Mesendoderm (in vitro differentiated cells): ENCODE results near the gene DCUN1D2.
"Not testable (repeated sequence)": the region's sequence is repeated elsewhere in the genome, so short reads cannot be mapped to it uniquely, and the experiment has no call there.

Source experiments
- DNase-seq: peaks from one replicate; pipeline ENCODE4 v3.0.0; 2013
- H2AK5ac ChIP-seq: 2 replicates; pipeline ENCODE4 v1.6.1; 2013; ENCODE audit warnings: low read length, inconsistent platforms
- H2BK120ac ChIP-seq: 2 replicates; pipeline ENCODE4 v1.6.1; 2013; ENCODE audit warnings: low read depth, mild to moderate bottlenecking, low read length, moderate library complexity, mixed read lengths
- H2BK15ac ChIP-seq: replicated peaks from 2 replicates; pipeline ENCODE4 v1.6.1; 2013; ENCODE audit warnings: low read depth, mild to moderate bottlenecking, moderate library complexity
- H2BK5ac ChIP-seq: 2 replicates; pipeline ENCODE4 v1.6.1; 2013; ENCODE audit warnings: low read length, inconsistent platforms
- H3K18ac ChIP-seq: 2 replicates; pipeline ENCODE4 v1.6.1; 2013; ENCODE audit warnings: mild to moderate bottlenecking, low read length, mixed read lengths
- H3K23ac ChIP-seq: one replicate; pipeline ENCODE4 v1.6.1; 2013; ENCODE audit warnings: low read length
- H3K27ac ChIP-seq: 2 replicates; pipeline ENCODE4 v1.5.1; 2013; ENCODE audit warnings: low read depth, mild to moderate bottlenecking, inconsistent platforms, low read length, moderate library complexity
- H3K27me3 ChIP-seq: 2 replicates; pipeline ENCODE4 v1.6.1; 2013; ENCODE audit warnings: low read length, control low read depth, mild to moderate bottlenecking, inconsistent platforms; ENCODE audit not compliant: insufficient read depth, poor library complexity
- H3K36me3 ChIP-seq: 2 replicates; pipeline ENCODE4 v1.6.1; 2013; ENCODE audit warnings: low read length, inconsistent platforms; ENCODE audit not compliant: control insufficient read depth, insufficient read depth
- H3K4ac ChIP-seq: one replicate; pipeline ENCODE4 v1.6.1; 2013; ENCODE audit warnings: low read depth, mild to moderate bottlenecking, low read length, moderate library complexity
- H3K4me1 ChIP-seq: 2 replicates; pipeline ENCODE4 v1.6.1; 2013; ENCODE audit warnings: low read depth, low read length, inconsistent platforms; ENCODE audit not compliant: control insufficient read depth
- H3K4me2 ChIP-seq: 2 replicates; pipeline ENCODE4 v1.6.1; 2013; ENCODE audit warnings: low read length
- H3K4me3 ChIP-seq: 2 replicates; pipeline ENCODE4 v1.5.1; 2013; ENCODE audit warnings: mild to moderate bottlenecking, low read length
- H3K56ac ChIP-seq: one replicate; pipeline ENCODE4 v1.6.1; 2013; ENCODE audit warnings: low read length
- H3K79me1 ChIP-seq: 2 replicates; pipeline ENCODE4 v1.6.1; 2013; ENCODE audit warnings: low read length, inconsistent platforms
- H3K79me2 ChIP-seq: 2 replicates; pipeline ENCODE4 v1.6.1; 2013; ENCODE audit warnings: mild to moderate bottlenecking, low read length; ENCODE audit not compliant: control insufficient read depth, insufficient read depth
- H3K9ac ChIP-seq: 2 replicates; pipeline ENCODE4 v1.6.1; 2013; ENCODE audit warnings: low read length, inconsistent platforms
- H4K5ac ChIP-seq: one replicate; pipeline ENCODE4 v1.6.1; 2013; ENCODE audit warnings: low read length
- H4K8ac ChIP-seq: one replicate; pipeline ENCODE4 v1.6.1; 2013; ENCODE audit warnings: low read depth, mild to moderate bottlenecking, control low read depth, low read length, moderate library complexity
- WGBS: extraction: QIAGEN DNeasy Blood & Tissue Kit; methylation state at CpG from one replicate; pipeline ENCODE4 v1.1.7; 2013; ENCODE audit warnings: low lambda C conversion rate, missing lambda C conversion rate; ENCODE audit not compliant: insufficient coverage; ENCODE audit errors: extremely low coverage; 5-methylcytosine and 5-hydroxymethylcytosine counted together

Gene DCUN1D2

DNA sequence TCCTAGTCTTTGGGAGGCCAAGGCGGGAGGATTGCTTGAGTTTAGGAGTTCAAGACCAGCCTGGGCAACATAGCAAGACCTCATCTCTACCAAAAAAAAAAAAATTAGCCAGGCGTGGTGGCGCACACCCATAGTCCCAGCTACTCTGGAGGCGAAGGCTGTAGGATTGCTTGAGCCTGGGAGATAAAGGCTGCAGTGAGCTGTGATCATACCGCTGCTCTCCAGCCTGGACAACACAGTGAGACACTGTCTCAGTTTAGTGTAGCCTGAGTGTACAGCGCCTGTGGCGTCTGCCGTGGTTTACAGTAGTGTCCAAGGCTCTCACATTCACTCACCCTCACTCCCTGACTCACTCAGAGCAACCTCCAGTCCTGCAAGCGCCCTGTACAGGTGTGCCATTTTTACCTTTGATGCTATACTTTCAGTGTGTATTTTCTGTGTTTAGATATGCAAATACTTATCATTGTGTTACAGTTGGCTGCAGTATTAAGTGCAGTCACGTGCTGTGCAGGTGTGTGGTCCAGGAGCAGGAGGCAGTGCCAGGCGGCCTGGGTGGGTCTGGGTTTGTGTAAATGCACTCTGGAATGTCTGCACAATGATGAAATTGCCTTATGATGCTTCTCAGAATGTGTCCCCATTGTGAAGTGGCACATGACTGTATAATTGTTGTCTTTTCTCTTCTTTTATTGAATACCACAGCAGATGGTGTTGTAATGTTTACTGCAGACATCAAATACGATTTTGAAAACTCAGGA, 36.1 kb upstream of the DCUN1D2 start:
- Histone ChIP-seq H3K4me2 (no peak overlapping the region), H3K4ac (no peak overlapping the region), H3K27me3 (no peaks in the 10 kb centered on the region), H4K5ac (no peak overlapping the region), H3K4me3 (no peak overlapping the region), H3K27ac (no peak overlapping the region), H2AK5ac (no peak overlapping the region), H3K79me2 (no peaks in the 10 kb centered on the region), H4K8ac (no peak overlapping the region), H3K18ac (no peak overlapping the region), H3K9ac (no peak overlapping the region), H2BK15ac (no peak overlapping the region), H3K23ac (no peak overlapping the region), H2BK120ac (no peak overlapping the region), H3K4me1 (no peaks in the 10 kb centered on the region), H3K79me1 (peaks cover 9% of the 10 kb centered on the region), H3K56ac (no peak overlapping the region), H3K36me3 (peaks cover 11% of the 10 kb centered on the region), H2BK5ac (no peak overlapping the region)
- no peak for DNase-seq
- WGBS = no CpG with 5 or more reads among the region's 12 CpGs

- H3K79me1 ChIP-seq, H2AK5ac ChIP-seq, H2BK120ac ChIP-seq, H2BK5ac ChIP-seq, H3K56ac ChIP-seq, H3K4ac ChIP-seq, DNase-seq, H2BK15ac ChIP-seq, H3K4me3 ChIP-seq, H3K18ac ChIP-seq, H3K27me3 ChIP-seq, H3K4me2 ChIP-seq, H3K4me1 ChIP-seq, H3K27ac ChIP-seq, H3K36me3 ChIP-seq, H3K79me2 ChIP-seq, H4K5ac ChIP-seq, H3K9ac ChIP-seq, H3K23ac ChIP-seq, H4K8ac ChIP-seq: not testable (repeated sequence)
- WGBS = no CpG with 5 or more reads among the region's 13 CpGs
Observed at GRCh38 chr13:113522438-113522837, 31.9 kb upstream of the DCUN1D2 start.

DNA sequence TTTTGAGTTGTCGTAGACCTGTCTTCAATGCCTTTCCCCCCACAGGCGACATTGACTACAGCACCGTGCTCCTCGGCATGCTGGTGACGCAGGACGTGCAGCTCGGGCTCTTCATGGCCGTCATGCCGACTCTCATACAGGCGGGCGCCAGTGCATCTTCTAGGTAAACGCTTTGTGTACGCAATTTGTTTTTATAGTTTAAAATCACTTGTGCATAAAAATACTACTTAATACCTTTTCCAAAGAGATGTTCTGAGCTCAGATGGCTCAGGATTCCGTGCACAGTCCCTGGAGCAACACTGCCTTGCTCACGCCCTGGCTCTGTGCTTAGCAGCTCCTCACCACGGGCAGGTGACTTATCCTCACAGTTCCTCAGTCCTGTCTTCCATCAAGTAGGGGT, 30.1 kb upstream of the DCUN1D2 start:
- H3K27me3 ChIP-seq = no peaks in the 10 kb centered on the region
- H3K4ac ChIP-seq = no peak overlapping the region
- H3K4me1 ChIP-seq = no peaks in the 10 kb centered on the region
- DNase-seq = no peak
- H3K18ac ChIP-seq = no peak overlapping the region
- no peak overlapping the region for H2AK5ac ChIP-seq
- no peak overlapping the region for H4K5ac ChIP-seq
- H3K36me3 ChIP-seq = peaks cover 5% of the 10 kb centered on the region
- H4K8ac ChIP-seq = no peak overlapping the region
- no peak overlapping the region for H3K4me3 ChIP-seq
- no peak overlapping the region for H3K27ac ChIP-seq
- H3K9ac ChIP-seq = no peak overlapping the region
- no peak overlapping the region for H3K4me2 ChIP-seq
- no CpG with 5 or more reads among the region's 16 CpGs for WGBS
- H3K79me1 ChIP-seq = peaks cover 6% of the 10 kb centered on the region
- H2BK120ac ChIP-seq = no peak overlapping the region
- H3K23ac ChIP-seq = no peak overlapping the region
- H3K79me2 ChIP-seq = no peaks in the 10 kb centered on the region
- H2BK5ac ChIP-seq = no peak overlapping the region
- no peak overlapping the region for H3K56ac ChIP-seq
- no peak overlapping the region for H2BK15ac ChIP-seq

- no CpG with 5 or more reads among the region's 14 CpGs for WGBS
Observed at GRCh38 chr13:113519556-113519955, 29.0 kb upstream of the DCUN1D2 start.

GRCh38 chr13:113518076-113518803, 27.7 kb upstream of the DCUN1D2 start:
- no peaks in the 10 kb centered on the region for H3K79me2 ChIP-seq
- H3K4me3 ChIP-seq = no peak overlapping the region
- H2BK120ac ChIP-seq = no peak overlapping the region
- no peak overlapping the region for H2BK15ac ChIP-seq
- no peak overlapping the region for H4K5ac ChIP-seq
- no peak overlapping the region for H2AK5ac ChIP-seq
- H3K4me1 ChIP-seq = no peaks in the 10 kb centered on the region
- no peak overlapping the region for H3K4ac ChIP-seq
- no peak overlapping the region for H2BK5ac ChIP-seq
- no peaks in the 10 kb centered on the region for H3K27me3 ChIP-seq
- H3K4me2 ChIP-seq = no peak overlapping the region
- no peak overlapping the region for H4K8ac ChIP-seq
- no CpG with 5 or more reads among the region's 21 CpGs for WGBS
- H3K9ac ChIP-seq = no peak overlapping the region
- no peak overlapping the region for H3K56ac ChIP-seq
- no peak overlapping the region for H3K23ac ChIP-seq
- DNase-seq = no peak
- H3K27ac ChIP-seq = no peak overlapping the region
- peaks cover 5% of the 10 kb centered on the region for H3K36me3 ChIP-seq
- H3K79me1 ChIP-seq = peaks cover 2% of the 10 kb centered on the region
- no peak overlapping the region for H3K18ac ChIP-seq

More at GRCh38 chr13:113519556-113519955, 29.0 kb upstream of the DCUN1D2 start:
- no peak overlapping the region for H4K8ac ChIP-seq
- H3K23ac ChIP-seq = no peak overlapping the region
- no peaks in the 10 kb centered on the region for H3K79me2 ChIP-seq
- no peak for DNase-seq
- H2BK5ac ChIP-seq = no peak overlapping the region
- no peak overlapping the region for H3K56ac ChIP-seq
- no peak overlapping the region for H4K5ac ChIP-seq
- H3K79me1 ChIP-seq = peaks cover 2% of the 10 kb centered on the region
- no peak overlapping the region for H3K18ac ChIP-seq
- no peak overlapping the region for H3K9ac ChIP-seq
- no peaks in the 10 kb centered on the region for H3K27me3 ChIP-seq
- H3K36me3 ChIP-seq = peaks cover 5% of the 10 kb centered on the region
- no peak overlapping the region for H2BK120ac ChIP-seq
- no peak overlapping the region for H3K27ac ChIP-seq
- H3K4ac ChIP-seq = no peak overlapping the region
- H2BK15ac ChIP-seq = no peak overlapping the region
- H3K4me1 ChIP-seq = no peaks in the 10 kb centered on the region
- H3K4me3 ChIP-seq = no peak overlapping the region
- no peak overlapping the region for H3K4me2 ChIP-seq
- H2AK5ac ChIP-seq = no peak overlapping the region
